Measurements from ENCODE around the gene GNAL.

Gene GNAL

DNA sequence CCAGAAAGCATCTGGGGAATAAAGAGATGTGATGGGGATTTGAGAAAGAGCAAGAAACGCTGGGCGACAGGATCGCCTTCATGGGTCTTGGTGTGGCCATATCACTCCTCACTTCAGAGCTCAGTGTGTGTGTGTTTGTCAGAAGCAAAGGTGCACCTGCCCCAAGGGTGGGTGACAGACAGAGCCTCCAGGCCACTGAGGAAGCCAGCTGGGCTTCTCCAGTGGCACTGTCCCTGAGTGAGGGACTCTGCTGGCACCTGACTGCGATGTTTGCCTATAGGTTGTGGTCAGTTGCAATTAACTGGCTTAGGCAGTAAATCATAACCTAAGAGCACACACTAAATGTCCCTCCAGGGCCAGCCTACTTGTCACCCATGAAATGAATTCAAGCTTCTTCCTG, 23.5 kb upstream of the GNAL start:
- TF ChIP-seq, protein P1, sequence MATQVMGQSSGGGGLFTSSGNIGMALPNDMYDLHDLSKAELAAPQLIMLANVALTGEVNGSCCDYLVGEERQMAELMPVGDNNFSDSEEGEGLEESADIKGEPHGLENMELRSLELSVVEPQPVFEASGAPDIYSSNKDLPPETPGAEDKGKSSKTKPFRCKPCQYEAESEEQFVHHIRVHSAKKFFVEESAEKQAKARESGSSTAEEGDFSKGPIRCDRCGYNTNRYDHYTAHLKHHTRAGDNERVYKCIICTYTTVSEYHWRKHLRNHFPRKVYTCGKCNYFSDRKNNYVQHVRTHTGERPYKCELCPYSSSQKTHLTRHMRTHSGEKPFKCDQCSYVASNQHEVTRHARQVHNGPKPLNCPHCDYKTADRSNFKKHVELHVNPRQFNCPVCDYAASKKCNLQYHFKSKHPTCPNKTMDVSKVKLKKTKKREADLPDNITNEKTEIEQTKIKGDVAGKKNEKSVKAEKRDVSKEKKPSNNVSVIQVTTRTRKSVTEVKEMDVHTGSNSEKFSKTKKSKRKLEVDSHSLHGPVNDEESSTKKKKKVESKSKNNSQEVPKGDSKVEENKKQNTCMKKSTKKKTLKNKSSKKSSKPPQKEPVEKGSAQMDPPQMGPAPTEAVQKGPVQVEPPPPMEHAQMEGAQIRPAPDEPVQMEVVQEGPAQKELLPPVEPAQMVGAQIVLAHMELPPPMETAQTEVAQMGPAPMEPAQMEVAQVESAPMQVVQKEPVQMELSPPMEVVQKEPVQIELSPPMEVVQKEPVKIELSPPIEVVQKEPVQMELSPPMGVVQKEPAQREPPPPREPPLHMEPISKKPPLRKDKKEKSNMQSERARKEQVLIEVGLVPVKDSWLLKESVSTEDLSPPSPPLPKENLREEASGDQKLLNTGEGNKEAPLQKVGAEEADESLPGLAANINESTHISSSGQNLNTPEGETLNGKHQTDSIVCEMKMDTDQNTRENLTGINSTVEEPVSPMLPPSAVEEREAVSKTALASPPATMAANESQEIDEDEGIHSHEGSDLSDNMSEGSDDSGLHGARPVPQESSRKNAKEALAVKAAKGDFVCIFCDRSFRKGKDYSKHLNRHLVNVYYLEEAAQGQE (IDR thresholded peaks at IDR 0.05; ENCODE audit: insufficient read depth in 1 of 2, low read depth in 2 of 2, low read length in 2 of 2), result no peak
- TF ChIP-seq POLR2AphosphoS5 (IDR thresholded peaks at IDR 0.05; ENCODE audit: low read depth, low read length) (no peak), TAF1 (IDR thresholded peaks at IDR 0.05; ENCODE audit: borderline replicate concordance, insufficient read depth, low read length) (no peak), SIN3A (IDR thresholded peaks at IDR 0.05; ENCODE audit: borderline replicate concordance, insufficient read depth, low read length) (no peak), FOXP2 (optimal IDR thresholded peaks at IDR 0.05; ENCODE audit: borderline replicate concordance, extremely low read depth, extremely low read length, insufficient read depth) (no peak)

DNA sequence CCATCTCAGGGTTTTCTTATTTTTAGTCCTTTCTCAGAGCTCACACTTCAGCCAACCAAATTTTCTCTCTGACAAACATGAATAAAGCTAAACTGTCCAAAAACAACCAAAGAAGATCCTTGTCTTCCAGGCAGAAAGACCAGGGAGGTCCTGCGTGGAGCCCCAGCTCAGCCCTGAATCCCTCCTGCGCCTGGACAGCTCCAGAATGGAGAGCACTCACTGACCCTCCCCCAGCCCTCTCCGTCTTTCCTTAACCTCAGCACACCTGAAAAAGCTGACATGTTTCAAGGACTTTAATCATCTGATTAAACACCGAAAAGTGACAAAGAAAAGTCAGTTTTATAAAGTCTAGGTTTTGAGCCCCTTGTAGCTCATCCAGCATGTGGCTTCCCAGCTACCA, 22.9 kb upstream of the GNAL start:
- no peak for TF ChIP-seq TAF1 (IDR thresholded peaks at IDR 0.05; ENCODE audit: borderline replicate concordance, insufficient read depth, low read length)
- TF ChIP-seq, protein P1 (IDR thresholded peaks at IDR 0.05; ENCODE audit: insufficient read depth in 1 of 2, low read depth in 2 of 2, low read length in 2 of 2), result no peak
- TF ChIP-seq FOXP2 (optimal IDR thresholded peaks at IDR 0.05; ENCODE audit: borderline replicate concordance, extremely low read depth, extremely low read length, insufficient read depth), result no peak

DNA sequence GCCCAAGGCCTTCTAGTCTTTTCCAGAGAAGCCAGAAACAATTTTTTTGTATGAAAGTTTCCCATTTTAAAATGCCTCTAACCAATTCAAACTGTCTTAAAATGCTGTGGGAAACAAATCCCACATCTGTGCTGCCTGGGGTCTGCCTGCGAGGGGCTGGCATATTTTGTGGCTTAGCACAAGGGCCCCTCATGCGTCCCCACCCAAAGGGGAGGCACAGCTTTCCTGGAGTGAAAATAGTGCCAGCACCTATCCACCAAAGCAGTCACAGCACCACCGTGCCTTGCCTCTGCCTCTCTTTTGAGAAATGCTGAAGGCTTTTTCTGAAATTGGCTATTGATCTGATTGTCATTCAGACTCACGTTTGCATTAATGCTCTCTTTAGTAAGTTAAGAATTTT, 22.2 kb upstream of the GNAL start:
- TF ChIP-seq, protein P1 (IDR thresholded peaks at IDR 0.05; ENCODE audit: insufficient read depth in 1 of 2, low read depth in 2 of 2, low read length in 2 of 2), result no peak
- TF ChIP-seq FOXP2 (optimal IDR thresholded peaks at IDR 0.05; ENCODE audit: borderline replicate concordance, extremely low read depth, extremely low read length, insufficient read depth), result no peak
- no peak for TF ChIP-seq TAF1 (IDR thresholded peaks at IDR 0.05; ENCODE audit: borderline replicate concordance, insufficient read depth, low read length)
- no peak for TF ChIP-seq SIN3A (IDR thresholded peaks at IDR 0.05; ENCODE audit: borderline replicate concordance, insufficient read depth, low read length)
- TF ChIP-seq POLR2AphosphoS5 (IDR thresholded peaks at IDR 0.05; ENCODE audit: low read depth, low read length), result no peak

DNA sequence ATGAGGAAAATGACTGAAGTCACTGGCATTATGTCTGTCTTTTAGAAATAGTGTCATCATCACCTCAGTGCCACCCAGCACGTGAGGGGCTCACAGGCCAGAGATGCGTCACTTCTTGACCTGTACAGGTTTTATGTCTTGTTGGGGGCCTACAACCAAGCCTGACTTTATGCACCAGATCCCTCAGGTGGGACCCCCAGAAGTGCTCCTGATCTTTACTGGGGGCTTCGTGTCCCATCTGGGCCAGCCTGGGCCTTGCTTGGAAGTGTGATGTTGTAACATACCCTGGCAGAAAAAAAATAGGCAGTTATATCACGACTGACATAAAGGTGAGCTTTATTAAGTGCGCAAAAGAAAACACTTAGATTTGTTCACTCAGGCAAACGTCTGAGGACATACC, 21.5 kb upstream of the GNAL start:
- no peak for TF ChIP-seq POLR2AphosphoS5 (IDR thresholded peaks at IDR 0.05; ENCODE audit: low read depth, low read length)
- TF ChIP-seq, protein P1 (IDR thresholded peaks at IDR 0.05; ENCODE audit: insufficient read depth in 1 of 2, low read depth in 2 of 2, low read length in 2 of 2), result no peak
- TF ChIP-seq FOXP2 (optimal IDR thresholded peaks at IDR 0.05; ENCODE audit: borderline replicate concordance, extremely low read depth, extremely low read length, insufficient read depth), result no peak
- no peak for TF ChIP-seq SIN3A (IDR thresholded peaks at IDR 0.05; ENCODE audit: borderline replicate concordance, insufficient read depth, low read length)
- TF ChIP-seq TAF1 (IDR thresholded peaks at IDR 0.05; ENCODE audit: borderline replicate concordance, insufficient read depth, low read length), result no peak
